Caco-2 (cell line): Measurements from ENCODE around the gene FGF7. TPM values are rescaled to one million over a fixed set of nuclear protein-coding genes. Genes with fewer than 3 reads are reported as not detected.

Source experiments
- BruUV-seq: library from RNA; stranded (reverse); fragments of 400-500 nt; replicated peaks from 2 replicates; lab custom pipeline; 2021; lab: Mats Ljungman, UMichigan
- CTCF ChIA-PET: fragments of 300-600 bp; sonication (Branson Sonifier 250); formaldehyde crosslinking; loops from one replicate; lab custom pipeline; 2022; ENCODE audit warnings: antibody characterized with exemption; lab: Charles Lee
- POLR2A ChIA-PET: fragments of 300-600 bp; sonication (Branson Sonifier 250); formaldehyde crosslinking; loops from one replicate; lab custom pipeline; 2022; ENCODE audit warnings: antibody characterized with exemption; lab: Charles Lee
- DNase-seq, 2 experiments: peaks; one replicate each; pipeline versions ENCODE4 v3.0.0 to v3.0.0-alpha.2; 2020 to 2022
- H3K27me3 ChIP-seq: replicated peaks from 2 replicates; pipeline ENCODE4 v1.6.0; 2011; ENCODE audit warnings: low read length; ENCODE audit not compliant: control insufficient read depth, insufficient read depth
- H3K36me3 ChIP-seq: 2 replicates; pipeline ENCODE4 v1.5.1; 2011; ENCODE audit warnings: low read length; ENCODE audit not compliant: control insufficient read depth, insufficient read depth
- H3K4me1 ChIP-seq: fragments of 250-450 bp; sonication (Bioruptor Pico); 2 replicates; pipeline ENCODE4 v1.5.1; 2020; ENCODE audit warnings: mild to moderate bottlenecking
- H3K4me3 ChIP-seq: 2 replicates; pipeline ENCODE4 v1.5.1; 2011; ENCODE audit warnings: low read depth, mild to moderate bottlenecking, control low read depth, low read length
- H3K9me3 ChIP-seq: fragments of 250-450 bp; sonication (Bioruptor Pico); 2 replicates; pipeline ENCODE4 v1.5.1; 2020; ENCODE audit warnings: mild to moderate bottlenecking, moderate library complexity
- H3K27ac Mint-ChIP-seq: one replicate; pipeline ENCODE4 v1.8.0; 2022; ENCODE audit warnings: mixed read lengths; ENCODE audit not compliant: unreplicated experiment
- H3K27me3 Mint-ChIP-seq: one replicate; pipeline ENCODE4 v1.8.0; 2022; ENCODE audit warnings: mixed read lengths; ENCODE audit not compliant: insufficient read depth, unreplicated experiment
- H3K36me3 Mint-ChIP-seq: one replicate; pipeline ENCODE4 v1.8.0; 2022; ENCODE audit warnings: mild to moderate bottlenecking, mixed read lengths; ENCODE audit not compliant: insufficient read depth, unreplicated experiment
- H3K4me1 Mint-ChIP-seq: one replicate; pipeline ENCODE4 v1.8.0; 2022; ENCODE audit warnings: low read depth, mixed read lengths; ENCODE audit not compliant: unreplicated experiment
- H3K4me3 Mint-ChIP-seq: one replicate; pipeline ENCODE4 v1.8.0; 2022; ENCODE audit warnings: mild to moderate bottlenecking, moderate library complexity, mixed read lengths; ENCODE audit not compliant: unreplicated experiment
- H3K9me3 Mint-ChIP-seq: one replicate; pipeline ENCODE4 v1.8.0; 2022; ENCODE audit warnings: mixed read lengths; ENCODE audit not compliant: unreplicated experiment
- intact Hi-C: fragments of 100-400 bp; cut with micrococcal nuclease; formaldehyde crosslinking; loops from one replicate; pipeline ENCODE4 v1.10.0; 2022; ENCODE audit not compliant: unreplicated experiment
- total RNA-seq: library from RNA; stranded (reverse); gene quantifications from 2 replicates; pipeline ENCODE4 v1.2.3, GENCODE V29; 2022
- TF ChIP-seq, protein P1 (sequence below), 2 experiments: fragments of 200-600 bp in 1 of 2; IDR thresholded peaks; 1 replicate in 1 of 2; 2 replicates in 1 of 2; pipeline versions ENCODE4 v1.5.1 to v1.8.0; 2011 to 2022; ENCODE audit warnings: antibody characterized with exemption in 1 of 2, control low read depth in 1 of 2, inconsistent platforms in 1 of 2, low read depth in 1 of 2, low read length in 1 of 2, mild to moderate bottlenecking in 1 of 2, moderate library complexity in 1 of 2; ENCODE audit not compliant: insufficient read depth in 1 of 2, severe bottlenecking in 1 of 2, unreplicated experiment in 1 of 2

The FGF7 gene
- total RNA-seq, 1 experiment from 2014 or later: 0.18 TPM

GRCh38 chr15:49439678-49440395 is 16.8 kb downstream of the FGF7 start:
- H3K36me3 Mint-ChIP-seq: no peaks in the 10 kb centered on the region
- no peaks in the 10 kb centered on the region for H3K9me3 Mint-ChIP-seq
- ChIA-PET CTCF (no interaction called here), POLR2A (no interaction called here)
- H3K4me3 Mint-ChIP-seq: no peak overlapping the region
- no peaks in the 10 kb centered on the region for H3K27me3 ChIP-seq
- H3K27me3 Mint-ChIP-seq: no peaks in the 10 kb centered on the region
- peaks cover 8% of the 10 kb centered on the region for H3K4me1 ChIP-seq
- intact Hi-C loops: no loop called here
- BruUV-seq: no TSS peak
- H3K36me3 ChIP-seq: no peaks in the 10 kb centered on the region
- peaks cover 7% of the 10 kb centered on the region for H3K4me1 Mint-ChIP-seq
- no peaks in the 10 kb centered on the region for H3K9me3 ChIP-seq
- TF ChIP-seq, protein P1, sequence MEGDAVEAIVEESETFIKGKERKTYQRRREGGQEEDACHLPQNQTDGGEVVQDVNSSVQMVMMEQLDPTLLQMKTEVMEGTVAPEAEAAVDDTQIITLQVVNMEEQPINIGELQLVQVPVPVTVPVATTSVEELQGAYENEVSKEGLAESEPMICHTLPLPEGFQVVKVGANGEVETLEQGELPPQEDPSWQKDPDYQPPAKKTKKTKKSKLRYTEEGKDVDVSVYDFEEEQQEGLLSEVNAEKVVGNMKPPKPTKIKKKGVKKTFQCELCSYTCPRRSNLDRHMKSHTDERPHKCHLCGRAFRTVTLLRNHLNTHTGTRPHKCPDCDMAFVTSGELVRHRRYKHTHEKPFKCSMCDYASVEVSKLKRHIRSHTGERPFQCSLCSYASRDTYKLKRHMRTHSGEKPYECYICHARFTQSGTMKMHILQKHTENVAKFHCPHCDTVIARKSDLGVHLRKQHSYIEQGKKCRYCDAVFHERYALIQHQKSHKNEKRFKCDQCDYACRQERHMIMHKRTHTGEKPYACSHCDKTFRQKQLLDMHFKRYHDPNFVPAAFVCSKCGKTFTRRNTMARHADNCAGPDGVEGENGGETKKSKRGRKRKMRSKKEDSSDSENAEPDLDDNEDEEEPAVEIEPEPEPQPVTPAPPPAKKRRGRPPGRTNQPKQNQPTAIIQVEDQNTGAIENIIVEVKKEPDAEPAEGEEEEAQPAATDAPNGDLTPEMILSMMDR (IDR thresholded peaks at IDR 0.05; ENCODE audit: insufficient read depth in 1 of 2, low read depth in 1 of 2, low read length in 1 of 2, severe bottlenecking in 1 of 2, unreplicated experiment in 1 of 2): no peak
- DNase-seq: no peak
- no peak overlapping the region for H3K27ac Mint-ChIP-seq
- H3K4me3 ChIP-seq: no peak overlapping the region

GRCh38 chr15:49441356-49441755 is 18.3 kb downstream of the FGF7 start:
- Histone ChIP-seq H3K4me1 (no peaks in the 10 kb centered on the region), H3K9me3 (no peaks in the 10 kb centered on the region), H3K27me3 (no peaks in the 10 kb centered on the region), H3K36me3 (no peaks in the 10 kb centered on the region), H3K4me3 (no peak overlapping the region)
- no peaks in the 10 kb centered on the region for H3K36me3 Mint-ChIP-seq
- no peak for DNase-seq
- H3K4me3 Mint-ChIP-seq: no peak overlapping the region
- H3K9me3 Mint-ChIP-seq: no peaks in the 10 kb centered on the region
- H3K4me1 Mint-ChIP-seq: peaks cover 7% of the 10 kb centered on the region
- BruUV-seq: no TSS peak
- POLR2A ChIA-PET: no interaction called here
- no peaks in the 10 kb centered on the region for H3K27me3 Mint-ChIP-seq
- TF ChIP-seq, protein P1 (IDR thresholded peaks at IDR 0.05; ENCODE audit: insufficient read depth in 1 of 2, low read depth in 1 of 2, low read length in 1 of 2, severe bottlenecking in 1 of 2, unreplicated experiment in 1 of 2): no peak
- H3K27ac Mint-ChIP-seq: no peak overlapping the region
- intact Hi-C loops: no loop called here
- CTCF ChIA-PET: no interaction called here

DNA sequence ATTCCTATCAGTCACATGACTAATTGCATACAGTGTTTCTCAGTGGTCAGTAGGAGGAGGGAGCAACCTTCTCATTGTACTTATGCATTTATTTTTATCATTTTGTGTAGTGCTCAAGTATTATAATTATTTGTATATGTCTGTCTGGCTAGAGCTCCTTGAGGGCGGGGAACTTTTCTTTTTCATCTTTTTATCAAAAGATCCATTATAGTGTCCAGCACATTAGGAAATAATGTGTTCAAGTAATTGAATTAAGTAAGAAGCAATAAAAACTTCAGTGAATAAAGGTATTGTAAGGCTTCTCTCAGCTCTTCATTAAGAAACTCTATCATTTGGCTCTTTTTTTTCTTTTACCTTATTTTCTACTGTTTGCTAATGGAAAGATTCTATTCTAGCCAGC is 18.8 kb downstream of the FGF7 start:
- BruUV-seq: no TSS peak
- peaks cover 7% of the 10 kb centered on the region for H3K4me1 Mint-ChIP-seq

More for the DNA sequence above, 18.8 kb downstream of the FGF7 start:
- Histone ChIP-seq H3K4me1 (no peaks in the 10 kb centered on the region), H3K9me3 (no peaks in the 10 kb centered on the region), H3K27me3 (no peaks in the 10 kb centered on the region), H3K4me3 (no peak overlapping the region), H3K36me3 (no peaks in the 10 kb centered on the region)
- H3K36me3 Mint-ChIP-seq: no peaks in the 10 kb centered on the region
- H3K27me3 Mint-ChIP-seq: no peaks in the 10 kb centered on the region
- intact Hi-C loops: no loop called here
- ChIA-PET CTCF (no interaction called here), POLR2A (no interaction called here)
- TF ChIP-seq, protein P1 (IDR thresholded peaks at IDR 0.05; ENCODE audit: insufficient read depth in 1 of 2, low read depth in 1 of 2, low read length in 1 of 2, severe bottlenecking in 1 of 2, unreplicated experiment in 1 of 2): no peak
- no peaks in the 10 kb centered on the region for H3K9me3 Mint-ChIP-seq
- H3K27ac Mint-ChIP-seq: no peak overlapping the region
- H3K4me3 Mint-ChIP-seq: no peak overlapping the region
- DNase-seq: no peak
